PC-9 (cell line): ENCODE data around the gene DSTYK.

Source experiments
- CTCF ChIP-seq: fragments of 200-600 bp; sonication (generic); conservative IDR thresholded peaks from 2 replicates; pipeline ENCODE4 v1.6.1; 2017; ENCODE audit warnings: mixed run types, antibody characterized with exemption, mild to moderate bottlenecking, moderate library complexity
- EZH2 ChIP-seq: fragments of 200-600 bp; sonication (generic); IDR thresholded peaks from 2 replicates; pipeline ENCODE4 v1.8.0; 2017; ENCODE audit warnings: antibody characterized with exemption, low read depth

- TF ChIP-seq CTCF (no peak), EZH2 (no peak)
Observed at GRCh38 chr1:205214756-205215155, 3.3 kb upstream of the DSTYK start.
